C1 segment of cervical spinal cord (tissue), 14 donors: ENCODE results near the gene PPP4R3A.
"Not testable (repeated sequence)": the region's sequence is repeated elsewhere in the genome, so short reads cannot be mapped to it uniquely, and the experiment has no call there.

ENCODE experiments used
- DNase-seq, 14 donors: peaks; one replicate each; lab custom pipeline; 2025; lab: John Stamatoyannopoulos, UW

The PPP4R3A gene

DNA sequence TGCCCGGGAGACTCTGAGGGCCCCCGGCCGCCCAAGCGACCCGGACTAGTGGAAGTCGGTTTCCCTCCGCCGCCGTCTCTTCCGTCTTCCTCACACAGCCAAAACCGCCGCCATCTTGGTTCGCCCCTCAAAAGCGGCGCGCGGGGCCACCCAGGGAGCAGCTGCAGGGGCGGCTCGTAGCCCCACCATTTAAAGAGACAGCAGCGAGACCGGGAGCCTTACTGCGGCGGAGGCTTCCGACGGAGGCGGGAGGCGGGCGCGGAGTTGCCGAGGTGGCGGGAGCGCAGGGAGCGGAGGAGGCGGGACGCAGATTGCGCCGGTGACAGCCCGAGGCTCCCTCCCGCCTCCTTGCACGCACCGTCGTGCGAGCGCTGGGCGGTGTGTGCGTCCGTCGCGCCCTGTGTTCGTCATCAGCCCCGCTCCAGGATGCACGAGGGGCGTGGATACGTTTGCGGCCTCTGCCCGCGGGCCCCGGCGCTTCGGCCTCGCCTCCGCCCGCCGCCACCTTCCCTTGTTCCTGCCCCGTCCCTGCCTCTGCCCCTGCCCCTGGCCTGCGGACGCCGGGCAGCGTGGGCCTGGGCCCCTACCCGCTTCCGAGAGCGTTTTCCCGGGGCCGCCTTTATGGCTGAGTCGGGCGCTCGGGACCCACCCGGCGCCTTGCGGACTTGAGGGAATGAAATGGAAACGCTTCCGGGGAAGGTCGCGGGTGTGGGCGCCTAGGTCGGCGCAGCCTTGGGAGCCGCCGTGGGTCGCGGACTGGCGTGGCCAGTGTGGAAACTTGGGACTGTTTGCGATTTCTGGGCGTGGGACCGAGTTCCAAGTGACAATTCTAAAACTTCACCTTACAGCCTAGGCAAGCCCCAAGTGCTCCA, at the start of gene PPP4R3A:
PPP4R3A (minus strand) TSS at position 140 of the 872 bp plus-strand sequence. CDS start 663 bp downstream, outside the sequence.
- DNase-seq: peak; percentile 64 to 99 (median 93)

DNA sequence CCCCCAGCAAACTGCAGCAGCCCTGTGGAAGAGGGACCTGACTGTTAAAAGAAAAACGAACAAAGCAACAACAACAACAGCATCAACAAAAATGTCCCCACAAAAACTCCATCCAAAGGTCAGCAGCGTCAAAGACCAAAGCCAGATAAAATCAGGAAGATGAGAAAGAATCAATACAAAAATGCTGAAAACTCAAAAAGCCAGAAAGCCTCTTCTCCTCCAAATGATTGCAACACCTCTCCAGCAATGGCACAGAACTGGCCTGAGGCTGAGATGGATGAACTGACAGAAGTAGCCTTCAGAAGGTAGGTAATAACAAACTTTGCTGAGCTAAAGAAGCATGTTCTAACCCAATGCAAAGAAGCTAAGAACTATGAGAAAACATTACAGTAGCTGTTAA, 45.4 kb upstream of the PPP4R3A start:
- DNase-seq: no peak

DNA sequence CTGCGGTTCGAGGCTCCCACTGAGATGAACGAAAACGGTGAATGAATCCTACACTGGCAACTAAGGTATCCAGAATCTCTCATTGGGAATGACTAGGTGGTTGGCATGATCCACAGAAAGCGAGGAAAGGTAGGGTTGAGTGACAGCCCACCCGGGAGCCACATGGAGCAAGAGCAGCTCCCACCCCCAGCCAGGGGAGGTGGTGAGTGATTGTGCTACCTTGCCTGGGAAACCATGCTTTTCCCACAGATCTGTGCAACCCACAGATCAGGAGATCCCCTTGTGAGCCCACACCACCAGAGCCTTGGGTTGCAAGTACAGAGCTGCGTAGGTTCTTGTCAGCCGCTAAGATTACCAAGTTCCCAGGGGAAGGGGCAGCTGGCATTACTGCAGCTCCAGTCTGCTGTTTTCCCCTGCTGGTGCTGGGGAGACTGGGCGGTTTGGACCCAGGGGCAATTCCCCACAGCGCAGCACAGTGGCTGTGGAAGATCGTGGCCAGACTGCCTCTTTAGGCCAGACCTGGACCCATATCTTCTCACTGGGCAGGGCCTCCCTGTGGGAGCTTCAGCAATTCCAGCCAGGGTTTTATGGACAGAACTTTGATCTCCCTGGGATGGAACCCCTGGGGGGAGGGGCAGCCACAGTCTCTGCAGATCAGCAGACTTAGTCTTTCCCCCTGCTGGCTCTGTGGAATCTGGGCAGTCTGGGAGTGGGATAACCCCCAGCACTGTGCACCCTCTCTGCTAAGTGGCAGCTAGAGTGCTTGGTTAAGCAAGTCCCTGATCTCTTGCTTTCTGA, 44.6 kb upstream of the PPP4R3A start:
- DNase-seq: no peak

DNA sequence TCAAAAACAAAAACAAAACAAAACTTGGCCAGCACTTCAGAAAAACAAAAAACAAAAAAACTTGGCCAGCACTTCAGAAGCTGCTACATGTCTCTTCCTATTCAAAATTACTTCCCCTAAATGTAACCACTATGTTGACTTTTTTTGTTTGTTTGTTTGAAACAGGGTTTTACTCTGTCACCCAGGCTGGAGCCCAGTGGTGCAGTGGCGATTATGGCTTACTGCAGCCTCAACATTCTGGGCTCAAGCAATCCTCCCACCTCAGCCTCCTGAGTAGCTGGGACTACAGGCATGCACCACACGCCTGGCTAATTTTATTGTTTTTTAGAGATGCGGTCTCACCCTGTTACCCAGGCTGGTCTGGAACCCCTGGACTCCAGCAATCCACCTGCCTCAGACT, 38.0 kb upstream of the PPP4R3A start:
- no peak for DNase-seq

DNA sequence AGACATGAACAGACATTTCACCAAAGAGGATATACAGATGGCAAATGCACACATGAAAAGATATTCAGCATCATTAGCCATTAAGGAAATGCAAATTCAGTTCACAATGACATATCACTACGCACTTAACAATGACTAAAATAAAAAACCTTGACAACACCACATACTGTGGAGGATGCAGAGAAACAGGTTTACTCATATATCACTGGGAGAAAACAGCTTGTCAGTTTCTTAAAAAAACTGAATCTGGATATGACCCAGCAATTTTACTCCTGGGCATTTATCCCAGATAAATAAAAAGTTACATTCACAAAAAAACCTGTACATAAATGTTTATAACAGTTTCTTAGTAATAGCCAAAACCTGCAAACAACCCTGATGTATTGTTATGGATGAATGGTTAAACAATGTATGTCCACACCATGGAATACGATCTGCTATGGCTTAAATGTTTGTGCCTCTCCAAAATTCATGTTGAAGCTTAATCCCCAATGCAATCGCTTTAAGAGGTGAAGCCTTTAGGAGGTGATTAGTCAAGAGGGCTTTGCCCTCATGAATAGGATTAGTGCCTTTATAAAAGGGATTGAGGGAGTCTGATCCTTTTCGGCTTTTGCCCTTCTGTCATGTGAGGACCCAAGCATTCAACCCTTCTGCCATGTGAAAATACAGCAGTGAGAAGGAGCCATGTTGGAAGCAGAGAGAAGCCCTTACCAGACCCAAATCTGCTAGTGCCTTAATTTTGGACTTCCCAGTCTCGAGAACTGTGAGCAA, 36.0 kb upstream of the PPP4R3A start:
- DNase-seq: no peak

DNA sequence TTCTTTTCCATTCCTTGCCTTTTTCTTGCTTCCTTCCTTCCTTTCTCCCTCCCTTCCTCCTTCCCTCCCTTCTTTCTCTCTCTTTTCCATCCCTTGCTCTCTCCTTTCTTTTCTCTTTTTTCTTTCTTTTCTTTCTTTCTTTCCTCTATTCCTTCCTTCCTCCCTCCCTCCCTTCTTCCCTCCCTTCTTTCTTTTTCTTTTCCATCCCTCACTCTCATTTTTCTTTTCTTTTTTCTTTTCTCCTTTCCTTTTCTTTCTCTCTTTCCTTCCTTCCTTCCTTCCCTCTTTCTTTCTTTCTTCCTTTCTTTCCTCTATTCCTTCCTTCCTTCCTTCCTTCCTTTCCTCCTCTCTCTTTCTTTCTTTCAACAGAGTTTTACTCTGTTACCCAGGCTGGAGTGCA, 35.1 kb upstream of the PPP4R3A start:
- DNase-seq: no peak

DNA sequence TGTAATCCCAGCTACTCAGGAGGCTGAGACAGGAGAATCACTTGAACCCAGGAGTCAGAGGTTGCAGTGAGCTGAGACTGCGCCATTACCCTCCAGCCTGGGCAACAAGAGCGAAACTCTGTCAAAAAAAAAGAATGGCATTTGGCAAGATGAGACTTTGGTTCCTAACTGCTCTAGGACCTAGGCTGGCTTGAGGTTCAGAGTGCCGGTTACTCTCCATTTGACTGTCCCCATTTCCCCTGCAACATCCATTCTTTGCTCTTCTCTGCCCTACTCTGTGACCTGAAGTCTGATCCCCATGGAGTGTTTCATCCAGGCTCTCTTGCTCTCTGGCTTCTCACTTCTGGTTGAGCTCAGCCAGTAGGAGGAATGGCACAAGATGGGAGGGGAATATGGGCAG, 26.2 kb upstream of the PPP4R3A start:
- no peak for DNase-seq

DNA sequence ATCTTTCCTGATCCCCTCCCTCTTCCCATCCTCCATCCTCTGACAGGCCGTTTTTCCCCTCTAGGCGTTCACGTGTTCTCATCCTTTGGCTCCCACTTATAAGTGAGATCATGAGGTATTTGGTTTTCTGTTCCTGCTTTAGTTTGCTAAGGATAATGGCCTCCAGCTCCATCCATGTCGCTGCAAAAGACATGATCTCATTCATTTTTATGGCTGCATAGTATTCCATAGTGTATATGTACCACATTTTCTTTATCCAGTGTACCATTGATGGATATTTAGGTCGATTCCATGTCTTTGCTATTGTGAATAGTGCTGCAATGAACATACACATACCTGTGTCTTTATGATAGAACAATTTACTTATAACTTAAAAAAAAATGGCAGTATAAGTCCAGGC, 23.9 kb upstream of the PPP4R3A start:
- DNase-seq: not testable (repeated sequence)

DNA sequence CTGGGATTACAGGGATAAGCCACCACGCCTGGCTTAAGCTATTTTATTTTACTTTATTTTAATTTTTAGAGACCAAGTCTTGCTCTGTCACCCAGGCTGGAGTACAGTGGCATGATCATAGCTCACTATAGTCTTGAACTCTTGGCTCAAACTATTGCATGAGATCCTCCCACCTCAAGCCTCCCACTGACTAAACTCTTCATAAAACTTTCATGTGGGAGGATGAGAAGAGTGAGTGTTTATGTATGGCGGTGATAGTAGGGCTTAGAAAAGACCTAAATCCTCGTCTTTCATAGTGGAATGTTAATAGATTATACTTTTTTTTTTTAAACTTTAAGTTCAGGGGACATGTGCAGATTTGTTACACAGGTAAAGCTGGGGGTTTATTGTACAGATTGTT, 23.5 kb upstream of the PPP4R3A start:
- no peak for DNase-seq

DNA sequence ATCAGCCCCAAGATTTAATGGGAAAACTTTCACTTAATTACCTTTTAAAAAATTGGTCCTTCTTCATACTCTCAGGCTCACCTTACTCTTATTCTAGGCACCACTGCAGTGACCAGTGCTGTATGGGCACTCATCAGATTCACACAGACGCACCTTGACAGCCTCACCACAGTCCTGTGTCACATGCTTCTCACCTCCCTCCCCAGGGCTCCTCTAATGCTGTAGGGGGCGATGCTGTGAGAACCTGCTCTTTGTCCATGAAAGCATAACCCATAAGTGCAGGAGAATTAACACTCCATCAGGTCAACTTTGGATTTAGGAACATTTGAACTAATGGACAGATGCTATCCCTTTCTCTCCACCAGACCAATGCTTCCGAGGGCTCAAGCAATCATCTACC, 13.9 kb upstream of the PPP4R3A start:
- no peak for DNase-seq

DNA sequence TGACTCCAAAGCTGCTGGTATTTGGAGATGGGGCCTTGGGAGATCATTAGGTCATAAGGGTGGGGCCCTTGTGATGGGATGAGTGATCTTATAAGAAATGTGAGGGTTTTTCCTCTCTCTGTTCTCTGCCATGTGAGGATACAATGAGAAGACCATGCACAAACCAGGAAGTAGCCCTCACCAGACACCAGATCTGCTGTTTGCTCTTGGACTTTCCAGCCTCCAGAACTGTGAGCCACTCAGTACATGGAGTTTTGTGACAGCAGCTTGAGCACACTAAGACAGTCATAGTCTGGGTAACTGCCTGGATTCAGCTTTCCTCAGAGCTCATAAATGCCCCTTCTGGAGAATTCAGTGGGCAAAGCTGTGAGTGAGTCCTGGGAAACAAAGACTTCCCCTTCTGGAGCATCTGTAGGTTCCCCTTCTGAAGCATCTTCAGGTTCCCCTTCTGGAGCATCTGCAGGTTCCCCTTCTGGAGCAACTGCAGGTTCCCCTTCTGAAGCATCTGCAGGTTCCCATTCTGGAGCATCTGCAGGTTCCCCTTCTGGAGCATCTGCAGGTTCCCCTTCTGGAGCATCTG, 11.0 kb upstream of the PPP4R3A start:
- DNase-seq: no peak

DNA sequence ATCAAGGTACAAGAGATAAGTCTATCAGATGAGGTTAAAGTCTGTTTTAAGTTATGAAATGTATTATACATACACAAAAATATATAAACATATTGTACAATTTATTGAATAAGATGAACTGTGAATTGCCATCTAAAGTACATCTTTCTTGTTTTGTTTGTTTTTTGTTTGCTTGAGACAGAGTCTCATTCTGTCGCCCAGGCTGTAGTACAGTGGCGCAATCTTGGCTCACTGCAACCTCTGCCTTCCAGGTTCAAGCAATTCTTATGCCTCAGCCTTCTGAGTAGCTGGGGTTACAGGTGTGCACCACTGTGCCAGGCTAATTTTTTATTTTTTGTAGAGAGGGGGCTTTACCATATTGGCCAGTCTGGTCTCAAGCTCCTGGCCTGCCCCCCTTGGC, 10.0 kb upstream of the PPP4R3A start:
- no peak for DNase-seq

DNA sequence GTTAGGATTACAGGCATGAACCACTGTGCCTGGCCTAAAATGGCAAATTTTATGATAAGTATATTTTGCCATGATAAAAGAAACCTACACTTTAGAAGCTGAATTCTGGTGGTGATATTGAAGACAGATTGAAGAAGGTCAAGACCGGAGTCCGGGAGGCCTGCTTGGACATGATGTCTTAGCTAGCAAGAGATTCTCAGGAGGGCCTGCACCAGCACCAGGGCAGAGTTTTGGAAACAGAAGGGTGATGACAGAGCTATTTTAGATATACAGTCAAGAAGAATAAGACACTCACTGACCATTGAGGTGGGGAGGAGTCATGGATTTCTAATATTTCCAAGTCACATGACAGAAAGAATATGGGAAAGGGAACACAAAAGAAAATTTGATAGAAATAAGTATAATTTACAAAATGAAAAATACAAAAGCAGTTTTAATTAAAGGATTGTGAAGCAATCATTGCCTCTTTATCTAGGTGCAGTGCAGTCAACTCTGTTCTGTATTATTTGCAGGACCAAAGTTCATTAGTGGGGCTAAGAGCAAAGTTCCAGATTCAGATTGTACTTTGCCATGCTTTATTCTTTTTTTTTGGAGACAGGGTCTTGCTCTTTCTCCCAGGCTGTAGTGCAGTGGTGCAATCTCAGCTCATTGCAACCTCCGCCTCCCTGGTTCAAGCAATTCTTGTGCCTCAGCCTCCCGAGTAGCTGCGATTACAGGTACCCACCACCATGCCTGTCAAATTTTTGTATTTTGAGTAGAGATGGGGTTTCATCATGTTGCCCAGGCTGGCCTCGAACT, 9.3 kb upstream of the PPP4R3A start:
- DNase-seq: no peak

DNA sequence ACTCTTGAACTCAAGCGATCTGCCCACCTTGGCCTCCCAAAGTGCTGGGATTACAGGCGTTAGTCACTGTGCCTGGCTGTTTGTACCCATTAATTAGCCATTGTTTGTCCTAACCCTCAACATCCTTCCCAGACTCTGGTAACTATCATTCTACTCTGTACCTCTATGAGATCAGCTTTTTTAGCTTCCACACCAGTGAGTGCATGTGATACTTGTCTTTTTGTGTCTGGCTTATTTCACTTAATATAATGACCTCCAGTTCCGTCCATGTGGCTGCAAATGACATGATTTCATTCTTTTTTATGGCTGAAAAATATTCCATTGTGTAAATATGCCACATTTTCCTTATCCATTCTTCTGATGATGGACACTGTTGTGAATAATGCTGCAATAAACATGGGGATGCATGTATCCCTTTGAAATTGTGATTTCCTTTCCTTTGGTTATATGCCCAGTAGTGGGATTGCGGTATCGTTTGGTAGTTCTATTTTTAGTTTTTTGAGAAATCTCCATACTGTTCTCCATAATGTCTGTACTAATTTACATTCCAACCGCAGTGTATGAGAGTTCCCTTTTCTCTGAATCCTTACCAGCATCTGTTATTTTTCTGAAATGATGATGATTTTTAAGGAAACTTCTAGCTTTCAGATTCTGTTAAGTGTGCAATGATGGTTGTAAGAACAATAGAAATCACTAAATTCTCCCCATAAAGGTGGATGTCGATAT, 6.7 kb upstream of the PPP4R3A start:
- DNase-seq: no peak

DNA sequence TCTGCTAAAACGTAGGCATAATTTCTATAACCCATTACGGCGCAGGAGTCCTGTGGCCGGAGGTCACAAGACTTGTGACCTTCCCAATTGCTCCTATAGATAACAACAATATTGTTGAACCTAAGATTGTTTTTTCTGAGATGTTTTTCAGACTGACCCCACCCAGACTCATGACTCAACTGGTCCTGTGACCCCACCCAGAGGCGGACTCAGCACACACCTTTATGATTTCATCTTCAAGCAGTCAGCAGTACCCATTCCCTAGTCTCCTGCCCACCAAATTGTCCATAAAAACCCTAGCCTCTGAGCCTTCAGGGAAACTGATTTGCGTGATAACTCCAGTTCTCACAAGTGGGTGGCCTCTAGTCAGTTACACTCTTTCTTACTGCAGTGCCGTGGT, 5.9 kb upstream of the PPP4R3A start:
- no peak for DNase-seq

DNA sequence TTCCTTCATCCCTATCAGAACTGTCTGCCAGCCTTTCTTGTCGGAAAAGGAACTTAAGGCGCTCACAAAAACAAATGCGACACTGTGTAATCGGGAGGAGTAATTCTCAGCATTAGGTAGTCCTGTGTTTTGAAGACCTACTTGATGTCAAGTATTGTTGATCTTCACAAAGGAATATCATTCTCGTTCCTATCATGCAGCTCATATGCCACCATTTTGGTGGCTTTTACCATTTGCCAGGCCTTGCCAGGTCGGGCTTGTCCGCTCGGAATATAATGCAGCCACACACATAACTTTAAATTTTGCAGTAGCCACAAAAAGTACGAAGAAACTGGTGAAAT, 903 bp upstream of the PPP4R3A start:
- no peak for DNase-seq

DNA sequence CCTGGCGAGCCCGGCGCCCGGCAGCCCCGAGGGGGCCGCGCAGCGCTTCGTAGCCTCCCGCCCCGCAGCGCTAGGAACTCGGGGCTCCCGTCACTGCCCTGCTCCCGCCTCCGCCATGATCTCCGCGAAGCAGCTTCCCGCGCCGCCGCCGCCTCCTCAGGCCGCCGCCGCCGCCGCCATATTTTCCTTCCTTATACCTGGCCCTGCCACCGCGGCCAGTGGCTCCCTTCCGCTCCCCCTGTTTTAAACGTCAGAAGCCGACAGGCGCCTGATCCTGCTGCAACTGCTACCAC, 286 bp downstream of the PPP4R3A start:
- DNase-seq: no peak

DNA sequence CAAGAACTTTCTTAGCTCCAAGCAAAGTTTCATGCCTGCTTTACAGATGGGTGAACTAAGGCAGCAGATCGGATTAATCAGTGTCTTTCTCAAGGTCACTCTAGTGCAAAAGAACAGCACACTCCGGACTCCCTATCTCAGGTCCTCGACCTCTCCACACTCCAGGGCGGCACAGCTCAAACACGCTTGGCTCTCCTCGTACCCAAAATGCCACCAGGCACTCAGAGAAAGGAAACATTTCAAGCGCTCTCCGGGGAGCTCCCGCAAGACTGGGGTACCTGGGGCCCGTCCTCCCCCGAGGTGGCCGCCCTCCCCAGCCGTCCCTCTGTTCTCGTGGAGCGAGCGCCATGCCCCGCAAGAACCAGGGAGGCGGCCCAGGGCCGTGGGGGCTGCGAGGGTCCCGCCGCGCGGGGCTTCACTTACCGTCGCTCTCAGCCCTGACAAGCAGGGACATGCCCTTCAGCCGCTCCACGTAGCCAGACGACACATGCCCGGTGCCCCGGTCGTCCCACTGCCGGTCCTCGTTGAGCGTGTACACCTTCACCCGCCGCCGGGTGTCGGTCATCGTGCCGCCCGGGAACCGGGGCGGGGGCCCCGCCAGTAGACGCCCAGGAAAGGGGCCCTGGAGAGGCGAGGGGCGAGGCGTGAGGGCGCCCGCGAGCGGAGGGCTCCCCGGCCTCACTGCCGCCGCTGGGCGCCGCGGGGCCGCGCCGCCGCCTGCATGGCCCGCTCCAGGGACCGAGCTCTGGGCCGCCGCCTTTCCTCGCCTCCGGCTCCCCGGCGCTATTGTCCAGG, 830 bp downstream of the PPP4R3A start:
- peak in 10 of 14 donors; percentile 2 to 67 (median 36) for DNase-seq

DNA sequence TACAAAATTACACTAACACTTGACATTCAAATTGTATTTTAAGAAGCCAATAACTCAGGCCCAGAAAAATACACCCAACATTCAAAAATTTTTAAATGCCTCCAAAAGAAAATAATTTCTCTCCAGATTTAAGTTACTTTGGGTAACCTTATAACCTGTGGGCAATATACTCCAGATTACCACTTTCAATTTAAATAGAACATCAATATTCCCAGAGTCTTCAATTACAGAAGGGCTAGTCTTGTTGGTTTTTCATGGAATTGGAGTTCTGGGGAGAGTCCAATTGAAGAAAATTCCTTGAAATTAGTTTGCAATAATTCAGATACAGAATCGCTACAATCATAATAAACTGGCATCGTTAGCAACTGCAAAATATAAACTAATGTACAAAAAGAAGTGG, 2.0 kb downstream of the PPP4R3A start:
- DNase-seq: no peak

DNA sequence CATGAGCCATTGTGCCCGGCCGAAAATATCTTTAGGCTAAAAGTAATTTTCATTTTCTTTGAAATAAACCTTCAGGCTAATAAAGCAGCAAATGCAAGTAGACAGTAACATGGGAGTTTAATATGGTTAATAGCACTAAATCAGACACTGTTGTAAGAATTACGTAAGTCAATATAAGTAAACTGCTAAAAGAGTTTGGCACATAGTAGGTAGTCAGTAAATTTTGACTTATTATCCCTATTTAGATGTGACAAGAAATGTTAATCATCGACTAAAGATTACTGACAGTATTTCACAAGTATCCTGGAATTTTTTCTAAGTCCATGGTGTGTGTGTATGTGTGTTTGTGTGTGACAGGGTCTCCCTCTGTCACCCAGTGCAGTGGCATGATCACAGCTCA, 3.9 kb downstream of the PPP4R3A start:
- DNase-seq: no peak
